ENCODE measurements around the gene SP3.

The SP3 gene

DNA sequence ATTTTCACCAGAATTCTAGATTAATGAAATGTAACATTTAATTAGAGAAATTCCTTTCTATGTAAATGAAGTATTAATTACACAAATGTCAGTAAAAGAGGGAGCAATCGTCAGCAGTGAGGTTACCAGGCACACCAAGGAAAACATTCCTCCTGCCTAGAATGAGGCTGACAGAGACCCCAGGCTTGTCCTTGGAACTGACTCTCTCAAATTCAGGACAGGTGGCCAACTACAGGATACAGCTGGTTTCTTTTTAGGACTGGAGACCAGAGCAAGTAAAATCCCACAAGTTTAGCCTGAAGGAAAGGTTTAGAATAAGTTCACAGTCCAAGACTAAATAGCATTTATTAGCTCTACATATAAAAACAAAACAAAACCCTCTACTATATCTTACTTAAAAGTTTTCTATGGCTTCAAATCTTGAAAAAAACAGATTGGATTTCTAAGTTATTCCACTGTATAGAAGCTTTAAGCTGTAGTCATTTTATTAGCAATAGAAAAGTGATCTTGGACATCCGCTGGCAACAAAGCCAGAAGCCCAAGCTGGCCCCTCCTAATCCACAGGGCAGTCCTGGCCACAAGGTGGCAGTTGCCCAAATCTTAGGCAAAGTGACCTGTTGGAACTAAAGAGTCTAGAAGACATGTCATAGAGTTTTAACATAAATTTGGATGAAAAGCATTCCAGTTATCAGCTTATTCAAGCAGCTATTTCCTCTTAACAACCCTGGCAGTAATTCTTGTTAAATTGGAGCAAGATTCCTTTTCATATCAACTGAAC, 81.0 kb downstream of the SP3 start:
- DNase-seq: peak; percentile 35

DNA sequence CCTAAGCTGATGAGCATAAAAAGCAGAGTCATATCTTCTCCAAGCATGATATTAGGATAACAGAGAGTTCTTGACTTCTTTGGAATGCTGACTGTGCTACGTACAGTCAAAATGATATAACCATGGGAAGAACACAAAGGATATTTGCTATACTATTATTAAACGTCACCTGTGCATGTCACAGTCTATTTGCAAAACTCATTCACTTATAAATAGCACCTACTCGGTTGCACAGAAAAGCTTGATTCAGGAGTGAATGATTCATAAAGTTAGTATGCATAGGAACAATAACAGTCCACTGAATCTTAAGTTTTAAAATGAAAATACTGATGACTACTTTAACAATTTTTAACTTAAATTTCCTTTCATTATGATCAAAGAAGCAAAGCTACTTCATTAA, 83.3 kb downstream of the SP3 start:
- no peak for DNase-seq

DNA sequence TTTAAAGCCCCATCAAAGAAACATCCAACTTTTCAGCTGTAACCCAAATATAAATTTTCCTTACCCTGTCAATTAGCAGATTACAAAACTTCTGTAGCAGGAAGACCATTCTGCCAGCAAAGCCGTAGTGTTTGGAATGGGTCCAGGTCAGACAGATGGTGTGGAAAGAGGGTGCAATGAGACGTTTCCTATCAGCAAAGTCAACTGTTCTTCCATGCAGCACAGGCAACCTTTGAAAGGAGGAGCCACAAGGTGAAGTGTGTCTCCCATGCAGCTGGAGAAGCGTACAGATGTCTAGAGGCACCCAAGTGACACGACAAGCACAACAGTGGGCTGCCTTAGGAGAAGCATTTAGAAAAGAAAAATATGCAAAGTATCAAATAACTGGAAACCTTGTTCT, 83.7 kb downstream of the SP3 start:
- no peak for DNase-seq

DNA sequence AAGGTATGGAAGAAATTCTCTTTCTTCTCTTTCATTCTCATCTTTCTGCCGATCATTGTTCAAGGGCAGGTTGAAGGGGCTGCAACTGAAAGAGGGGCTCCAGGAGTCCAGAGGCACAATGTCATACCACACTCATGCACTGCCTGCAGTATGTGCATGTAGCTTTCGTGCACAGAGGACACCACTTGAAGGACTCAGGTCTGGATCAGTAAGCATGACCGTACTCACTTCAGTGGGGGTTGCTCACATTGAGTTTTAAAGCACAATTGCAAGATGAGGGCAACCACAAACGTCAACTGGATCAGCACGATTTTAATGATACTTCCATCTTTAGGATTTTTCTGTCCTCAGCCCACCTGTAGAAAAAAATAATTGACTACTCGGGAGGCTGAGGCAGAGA, 84.6 kb downstream of the SP3 start:
- DNase-seq: no peak

DNA sequence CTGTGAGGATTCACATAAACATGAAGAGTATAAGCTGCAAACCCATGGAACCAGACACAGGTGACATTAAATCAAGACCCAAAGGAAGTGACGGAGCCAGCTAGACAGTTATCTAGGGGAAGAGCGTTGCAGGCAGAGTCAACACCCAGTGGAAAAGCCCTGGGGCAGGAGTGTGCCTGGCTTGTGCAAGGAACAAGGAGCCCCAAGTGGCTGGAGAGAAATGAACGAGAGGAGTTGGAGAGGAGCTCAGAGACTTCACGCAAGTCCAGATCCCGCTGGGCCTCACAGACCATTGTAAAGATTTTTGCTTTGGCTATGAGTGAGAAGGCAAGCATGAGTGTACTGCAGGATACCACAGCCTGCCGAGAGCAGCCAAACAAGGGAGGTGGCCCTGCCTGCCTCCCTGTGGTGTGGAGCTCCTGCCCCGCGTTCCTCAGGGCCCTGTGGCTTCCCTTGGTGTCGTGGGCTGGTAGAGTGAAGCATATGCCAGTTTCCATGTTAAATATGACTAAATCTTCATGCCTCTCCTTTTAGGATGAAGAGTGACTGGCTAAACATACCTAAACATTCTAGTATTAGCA, 88.2 kb downstream of the SP3 start:
- no peak for DNase-seq

DNA sequence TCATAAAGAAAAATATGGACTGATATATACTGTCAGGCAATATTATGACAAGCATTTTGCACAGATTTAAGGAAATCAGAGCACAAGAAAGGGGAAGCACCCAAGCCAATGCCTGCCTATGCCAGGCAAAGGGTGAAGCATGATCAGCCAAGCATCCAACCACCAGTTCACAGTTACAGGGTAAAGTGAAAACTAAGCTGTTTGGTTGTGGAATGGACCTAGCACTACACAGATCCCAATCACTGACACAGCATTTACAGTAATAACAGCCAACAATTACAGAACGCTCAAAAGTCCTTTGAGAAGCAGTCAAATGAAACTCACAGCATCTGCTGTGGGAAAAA, 90.3 kb downstream of the SP3 start:
- DNase-seq: peak; percentile 33

DNA sequence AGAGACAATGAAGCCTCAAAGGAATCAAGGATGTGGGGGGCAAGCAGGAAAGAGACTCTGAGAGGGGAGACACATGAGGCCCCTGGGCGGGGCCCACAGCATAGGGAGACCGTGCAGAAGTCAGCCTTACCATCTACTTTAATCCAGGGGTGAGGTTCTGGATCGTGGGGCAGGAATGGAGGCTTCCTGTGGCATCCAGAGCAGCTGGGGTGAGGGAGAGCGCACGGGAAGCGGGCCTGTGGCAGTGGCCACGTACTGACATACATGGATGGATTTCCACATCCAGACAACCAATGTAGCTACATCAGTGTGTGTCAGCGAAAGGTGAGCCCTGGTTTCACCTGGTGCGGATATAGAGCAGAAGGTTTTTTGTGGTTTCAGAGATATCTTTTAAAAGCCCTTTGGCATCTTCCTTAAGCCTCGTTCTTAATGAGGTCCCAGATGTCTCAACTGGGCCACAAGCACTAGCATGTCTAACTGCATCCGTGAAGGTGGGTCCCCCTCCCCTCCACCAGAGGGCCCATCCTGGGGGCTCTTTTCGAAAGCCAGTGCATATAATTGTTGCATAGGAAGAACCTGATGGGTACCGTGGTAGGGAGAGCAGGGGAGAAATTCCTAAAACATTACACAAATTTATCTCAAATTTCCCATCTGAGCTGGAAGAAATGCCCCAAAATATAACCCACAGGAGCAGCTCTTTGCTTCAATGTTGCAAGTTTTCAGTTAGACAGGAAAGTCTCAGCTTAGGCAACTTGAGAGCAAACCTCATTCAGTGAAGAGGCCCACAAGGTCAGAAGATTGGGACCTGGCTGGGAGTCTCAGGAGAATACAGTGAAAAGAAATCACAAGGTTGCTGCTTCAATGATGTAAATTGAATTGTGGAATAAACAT, 90.9 kb downstream of the SP3 start:
- DNase-seq: no peak

DNA sequence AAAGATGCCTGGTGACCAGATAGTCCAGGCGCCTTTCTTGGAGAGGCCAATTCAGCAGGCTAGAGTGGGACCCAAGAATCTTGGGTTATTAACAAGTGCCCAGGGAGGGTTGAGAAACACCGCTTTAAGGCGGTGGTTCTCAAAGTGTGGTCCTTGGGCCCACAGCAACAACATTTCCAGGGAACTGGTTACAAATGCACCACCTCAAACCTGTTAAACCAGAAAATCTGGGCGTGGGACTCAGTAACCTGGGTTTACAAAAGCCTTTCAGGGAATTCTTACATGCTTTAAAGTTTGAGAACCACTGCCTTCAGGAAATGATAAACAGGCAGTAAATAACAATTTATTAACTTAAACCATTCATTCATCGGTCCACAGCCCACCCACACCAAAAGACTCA, 92.5 kb downstream of the SP3 start:
- no peak for DNase-seq

DNA sequence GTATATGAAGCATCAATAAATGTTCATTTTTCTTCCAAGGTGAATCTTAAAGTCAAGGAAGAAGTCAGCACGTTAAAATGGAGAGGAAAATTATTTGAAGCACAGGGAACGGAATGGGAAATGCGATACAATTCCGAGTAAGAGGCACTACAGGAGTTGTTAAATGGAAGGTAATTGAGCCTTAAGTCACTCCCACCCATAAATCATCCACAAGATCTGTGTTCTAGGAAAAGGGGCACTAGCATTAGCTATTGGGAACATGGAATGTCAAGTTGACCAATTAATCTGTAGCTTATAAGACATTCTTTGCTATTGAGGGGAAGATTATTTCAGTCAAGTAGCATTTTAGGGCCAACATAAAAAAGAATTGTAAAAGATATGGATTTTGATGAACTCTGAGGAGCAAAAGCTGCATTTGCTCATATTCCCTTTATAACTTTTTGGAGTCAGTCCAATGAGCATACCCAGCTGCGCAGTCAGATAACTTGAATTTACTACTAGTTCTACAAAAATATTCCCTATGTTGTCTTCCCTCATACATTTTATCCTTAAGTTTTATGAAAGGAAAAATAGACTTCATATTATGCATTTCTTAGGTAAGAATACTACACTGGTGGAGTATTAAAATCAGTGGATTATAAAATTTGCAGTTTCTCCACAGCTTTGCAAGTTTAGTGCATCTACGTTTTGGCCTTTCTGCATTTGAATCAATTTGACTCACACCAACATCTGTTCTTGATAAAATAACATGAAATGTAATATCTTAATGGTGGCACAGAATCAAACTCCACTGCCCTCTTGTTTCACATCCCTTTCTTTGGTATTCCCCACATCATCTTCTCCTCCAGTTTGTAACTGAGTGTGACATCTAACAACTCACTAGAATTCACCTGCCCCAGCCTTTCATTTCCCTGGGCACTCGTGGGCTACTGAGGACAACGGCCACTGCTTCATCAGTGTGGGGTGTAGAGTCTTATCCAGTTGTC, 95.6 kb downstream of the SP3 start:
- no peak for DNase-seq

DNA sequence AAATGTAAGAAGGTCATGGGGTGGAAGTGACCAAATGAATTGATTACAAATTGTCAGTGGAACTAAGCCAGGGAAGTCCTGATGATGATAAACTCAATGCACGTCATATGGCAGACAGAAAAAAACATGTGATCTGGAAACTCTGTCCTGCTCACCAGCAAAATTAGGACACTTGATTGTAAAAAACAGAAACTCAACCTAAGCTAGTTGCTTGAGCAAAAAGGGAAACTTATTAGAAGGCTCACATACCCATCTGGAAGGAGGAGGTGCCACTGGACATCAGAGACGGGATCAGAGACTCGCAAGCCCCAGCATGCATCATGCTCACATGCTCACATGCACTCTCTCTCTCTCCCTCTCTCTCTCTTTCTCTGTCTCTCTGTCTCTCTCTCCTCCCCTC, 96.8 kb downstream of the SP3 start:
- DNase-seq: no peak

DNA sequence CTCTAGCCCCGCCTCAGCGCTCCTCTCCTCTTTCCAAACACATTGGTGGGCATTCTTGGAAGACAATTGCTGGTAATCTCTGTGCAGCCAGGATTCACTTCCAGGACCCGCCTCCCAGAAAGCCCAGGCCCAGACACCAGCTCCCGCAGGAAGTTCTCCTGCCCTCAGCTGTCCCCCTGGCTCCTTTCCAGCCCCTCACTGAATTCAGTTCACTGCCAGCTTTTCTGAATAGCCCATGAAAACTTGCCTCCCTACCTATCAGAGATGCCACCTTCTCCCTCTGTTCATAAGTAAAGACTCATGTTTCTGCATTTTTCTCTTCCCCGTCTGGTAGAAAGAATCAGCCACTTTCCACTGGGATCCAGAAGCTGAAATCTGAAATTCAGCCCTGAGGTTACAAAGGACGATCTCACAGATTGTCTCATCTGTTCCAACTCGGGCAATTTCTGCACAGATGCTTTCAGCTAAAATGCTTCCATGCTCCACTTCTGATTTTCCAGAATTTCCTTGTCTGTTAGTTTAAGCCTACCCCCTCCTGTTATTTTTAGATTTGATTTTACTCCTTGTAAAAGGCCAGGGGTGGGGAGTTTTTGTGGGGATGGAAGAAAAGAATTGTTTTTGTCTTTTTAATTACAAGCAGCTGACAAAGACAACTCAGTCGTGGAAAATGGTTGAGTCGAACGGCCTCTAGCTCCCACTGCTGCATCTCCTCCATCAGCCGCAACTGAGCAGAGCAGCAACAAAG, 98.1 kb downstream of the SP3 start:
- DNase-seq: no peak

DNA sequence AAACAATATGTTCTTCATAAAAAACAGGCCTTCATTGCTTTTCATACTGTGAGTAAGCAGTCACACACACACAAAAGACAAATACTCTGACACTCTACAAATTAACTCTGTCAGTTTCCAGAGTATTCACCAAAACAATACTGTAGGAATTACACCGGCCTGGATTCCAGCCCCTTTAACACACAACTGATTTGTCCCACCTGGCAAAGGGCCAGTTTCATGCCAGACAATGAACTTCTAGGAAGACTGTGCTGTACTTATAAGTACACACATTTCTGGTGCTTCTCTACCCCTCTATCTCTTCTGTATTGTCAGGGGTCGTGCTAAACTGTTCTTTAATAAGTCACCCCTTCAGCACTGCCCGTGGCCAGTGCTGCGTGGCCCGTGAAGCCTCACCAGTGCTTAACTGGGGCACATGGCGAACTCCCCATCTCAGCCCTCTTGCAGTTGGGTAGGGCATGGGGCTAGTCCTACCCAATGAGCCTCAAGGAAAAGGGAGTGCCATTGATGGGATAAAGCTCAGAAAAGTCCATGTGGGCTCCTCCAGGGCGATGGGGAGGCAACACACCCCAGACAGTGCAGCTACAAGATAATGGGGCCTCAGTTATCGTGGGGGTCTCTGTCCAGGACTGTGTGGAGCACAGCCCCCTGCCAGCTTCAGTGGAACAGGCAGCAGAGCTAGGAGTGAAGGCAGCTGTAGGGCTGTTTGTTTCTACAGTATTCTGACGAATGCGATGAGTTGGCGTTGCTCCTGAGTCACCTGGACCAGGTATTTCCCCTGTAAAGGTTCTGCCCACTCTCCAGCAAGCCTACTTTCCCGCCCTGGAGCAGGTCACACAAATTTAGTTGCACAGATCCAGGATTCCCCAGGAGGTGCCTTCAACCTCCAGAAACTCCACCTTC, 99.0 kb downstream of the SP3 start:
- no peak for DNase-seq

DNA sequence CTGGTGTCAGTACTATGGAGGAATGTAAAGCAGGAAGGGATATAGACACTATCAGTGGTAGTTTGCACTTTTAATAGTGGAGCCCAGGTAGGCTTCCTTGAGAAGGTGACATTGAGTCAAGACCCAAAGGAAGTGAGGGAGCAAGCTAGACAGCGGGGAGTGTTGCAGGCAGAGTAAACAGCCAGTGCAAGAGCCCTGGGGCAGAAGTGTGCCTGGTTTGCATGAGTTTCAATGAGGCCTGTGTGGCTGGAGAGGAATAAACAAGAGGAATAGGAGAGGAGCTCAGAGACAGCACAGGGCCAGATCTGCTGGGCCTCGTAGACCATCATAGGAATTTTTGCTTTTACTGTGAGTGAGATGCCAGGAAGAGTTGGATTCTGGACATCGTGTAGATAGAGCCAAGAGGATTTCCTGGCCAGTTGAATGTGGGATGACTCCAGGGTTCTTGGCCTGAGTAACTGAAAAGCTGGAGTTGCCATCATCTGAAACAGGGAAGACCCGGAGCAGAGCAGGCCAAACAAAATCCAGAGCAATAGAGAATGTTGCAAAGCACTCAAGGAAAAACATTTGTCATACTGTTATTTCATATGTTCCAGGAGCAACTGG, 102.5 kb downstream of the SP3 start:
- no peak for DNase-seq

DNA sequence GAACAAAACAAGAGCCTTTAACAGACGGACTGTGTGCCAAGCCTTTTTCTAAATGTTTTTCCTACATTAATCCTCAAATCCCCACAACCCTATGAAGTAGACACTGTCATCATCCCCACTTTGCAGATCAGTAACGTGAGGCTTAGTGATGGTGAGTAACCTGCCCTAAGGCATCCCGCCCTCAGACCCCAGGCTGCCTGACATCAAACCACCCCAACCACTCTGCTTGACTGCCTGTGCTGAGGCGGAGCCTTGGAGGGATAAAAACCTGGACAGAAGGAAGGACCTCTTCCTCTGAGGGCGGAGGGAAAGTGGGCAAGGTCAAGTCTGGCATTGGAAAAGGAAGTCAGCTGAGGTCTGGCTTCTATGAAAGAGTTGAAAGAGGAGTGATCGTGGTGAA, 104.6 kb downstream of the SP3 start:
- no peak for DNase-seq

DNA sequence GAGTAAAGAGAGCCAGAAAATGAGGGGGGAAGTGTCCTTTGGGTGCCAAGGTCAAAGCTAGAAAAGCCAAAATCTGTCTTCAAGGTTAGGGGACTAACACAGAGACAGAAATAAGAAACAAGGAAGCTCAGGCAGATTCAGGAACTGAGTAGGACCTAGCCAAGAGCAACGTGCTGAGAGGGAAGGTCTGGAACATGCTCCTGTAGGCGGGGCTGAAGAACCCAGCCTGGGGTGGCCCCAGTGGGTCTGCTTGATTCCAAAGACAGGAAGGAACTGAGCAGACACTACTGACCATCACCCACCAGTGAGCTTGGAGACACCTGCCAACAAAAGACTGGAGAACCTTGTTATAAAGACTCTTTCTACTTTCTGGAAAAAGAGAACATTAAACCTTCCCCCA, 105.1 kb downstream of the SP3 start:
- no peak for DNase-seq

DNA sequence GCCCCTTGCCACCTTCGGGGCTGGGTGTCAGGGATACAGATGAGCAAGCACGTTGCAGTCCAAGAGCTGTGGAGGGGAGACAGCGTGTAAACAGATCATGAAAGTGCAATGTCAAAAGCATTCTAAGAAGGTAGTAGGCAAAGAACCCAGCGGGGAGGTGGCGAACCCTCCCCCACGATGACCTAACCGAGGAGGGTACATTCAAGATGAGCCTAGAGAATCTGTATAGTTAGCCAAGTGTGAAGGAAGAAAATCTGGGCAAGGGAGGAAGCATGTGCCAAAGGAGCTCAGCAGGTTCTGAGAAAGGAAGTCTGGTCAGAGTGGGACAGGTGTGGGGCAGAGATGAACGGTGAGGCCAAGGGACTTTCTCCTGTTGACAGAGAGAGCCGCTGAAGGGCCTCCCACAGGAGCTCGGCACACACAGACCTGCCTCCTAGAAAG, 106.9 kb downstream of the SP3 start:
- DNase-seq: no peak
